K562 (cell line): ENCODE data around the gene DIRAS1. TPM values are rescaled to one million over a fixed set of nuclear protein-coding genes. Genes with fewer than 3 reads are reported as not detected.
A peak's percentile ranks its signal among the peaks of the same experiment; 100 is the strongest.

Experiments used
- ADNP ChIP-seq: fragments of 200-800 bp; sonication (Bioruptor generic); IDR thresholded peaks from 2 replicates; pipeline ENCODE4 v1.6.1; 2016; ENCODE audit warnings: missing genetic modification characterization, missing compliant biosample characterization
- BRCA1 ChIP-seq, 2 experiments: fragments of 450-650 bp in 1 of 2; sonication (generic) in 1 of 2; formaldehyde crosslinking in 1 of 2; IDR thresholded peaks; 2 replicates each; pipeline versions ENCODE4 v1.5.0 to v1.6.1; 2017 to 2020; ENCODE audit warnings: mild to moderate bottlenecking in 1 of 2, missing genetic modification reagents in 1 of 2
- COPS2 ChIP-seq: fragments of 450-650 bp; conservative IDR thresholded peaks from 2 replicates; pipeline ENCODE4 v1.6.1; 2016; ENCODE audit warnings: mild to moderate bottlenecking, moderate library complexity
- FOXM1 ChIP-seq, 2 experiments: fragments of 450-650 bp in 1 of 2; sonication (generic) in 1 of 2; formaldehyde crosslinking in 1 of 2; IDR thresholded peaks; 2 replicates each; pipeline versions ENCODE4 v1.6.1 to v1.9.0; 2017 to 2022; ENCODE audit warnings: low read depth in 2 of 2, mild to moderate bottlenecking in 2 of 2, missing genetic modification reagents in 1 of 2, moderate library complexity in 1 of 2
- GTF2F1 ChIP-seq: IDR thresholded peaks from 2 replicates; pipeline ENCODE4 v1.6.1; 2011; ENCODE audit warnings: low read depth, low read length, improper control_type of control experiment
- HEY1 ChIP-seq: fragments of 250-450 bp; sonication (Bioruptor Pico); IDR thresholded peaks from 2 replicates; pipeline ENCODE4 v1.5.0; 2020; ENCODE audit warnings: mild to moderate bottlenecking, moderate library complexity, borderline replicate concordance
- HMGN3 ChIP-seq: IDR thresholded peaks from 2 replicates; pipeline ENCODE4 v1.6.1; 2011; ENCODE audit warnings: borderline replicate concordance, low read depth, mild to moderate bottlenecking, mixed read lengths, low read length; ENCODE audit not compliant: insufficient read length; ENCODE audit errors: extremely low read depth
- KDM4B ChIP-seq, 2 experiments: fragments of 450-650 bp in 1 of 2; sonication (generic) in 1 of 2; IDR thresholded peaks; 2 replicates each; pipeline ENCODE4 v1.6.1; 2016 to 2017; ENCODE audit warnings: borderline replicate concordance in 2 of 2, antibody characterized with exemption in 1 of 2, low read depth in 1 of 2, mild to moderate bottlenecking in 1 of 2
- KLF16 ChIP-seq: IDR thresholded peaks from 2 replicates; pipeline ENCODE4 v1.6.1; 2016; ENCODE audit warnings: antibody characterized with exemption
- MLX ChIP-seq, 2 experiments: fragments of 450-650 bp in 1 of 2; sonication (generic) in 1 of 2; formaldehyde crosslinking; conservative IDR thresholded peaks; 2 replicates each; pipeline versions ENCODE4 v1.4.0 to v1.8.1; 2020 to 2022; ENCODE audit warnings: mild to moderate bottlenecking in 1 of 2, missing genetic modification reagents in 1 of 2
- NCOA6 ChIP-seq: fragments of 450-650 bp; IDR thresholded peaks from 2 replicates; pipeline ENCODE4 v1.6.1; 2017; ENCODE audit warnings: mild to moderate bottlenecking
- PHB ChIP-seq: fragments of 250-450 bp; sonication (Bioruptor Pico); IDR thresholded peaks from 2 replicates; pipeline ENCODE4 v1.5.0; 2021
- PML ChIP-seq: IDR thresholded peaks from 2 replicates; pipeline ENCODE4 v1.6.1; 2012; ENCODE audit warnings: low read length, inconsistent platforms
- POU5F1 ChIP-seq: fragments of 150-350 bp; IDR thresholded peaks from 2 replicates; pipeline ENCODE4 v1.6.1; 2014; ENCODE audit warnings: borderline replicate concordance, low read length, low read depth, mild to moderate bottlenecking; ENCODE audit not compliant: partially characterized antibody
- PRPF4 ChIP-seq: fragments of 200-400 bp; formaldehyde crosslinking; IDR thresholded peaks from one replicate; pipeline ENCODE4 v1.6.1; 2017; ENCODE audit warnings: low read length, low read depth, mild to moderate bottlenecking; ENCODE audit not compliant: insufficient read depth, poor library complexity, severe bottlenecking
- PTTG1 ChIP-seq: fragments of 450-650 bp; IDR thresholded peaks from 2 replicates; pipeline ENCODE4 v1.6.1; 2016; ENCODE audit warnings: low read depth, mild to moderate bottlenecking, missing genetic modification characterization, missing compliant biosample characterization
- RBFOX2 ChIP-seq: fragments of 200-400 bp; formaldehyde crosslinking; IDR thresholded peaks from 2 replicates; pipeline ENCODE4 v1.6.1; 2017; ENCODE audit warnings: low read depth, mild to moderate bottlenecking, low read length, moderate library complexity
- RUNX1 ChIP-seq: sonication (generic); IDR thresholded peaks from 2 replicates; pipeline ENCODE4 v1.6.1; 2016; ENCODE audit warnings: antibody characterized with exemption, low read depth
- SMARCA4 ChIP-seq: fragments of 450-650 bp; IDR thresholded peaks from 2 replicates; pipeline ENCODE4 v1.6.1; 2016
- ZC3H11A ChIP-seq: IDR thresholded peaks from 2 replicates; pipeline ENCODE4 v1.6.1; 2012; ENCODE audit warnings: low read depth, low read length, improper control_type of control experiment
- ZNF24 ChIP-seq: fragments of 450-650 bp; IDR thresholded peaks from 2 replicates; pipeline ENCODE4 v1.6.1; 2016
- ZNF561 ChIP-seq: fragments of 450-650 bp; formaldehyde crosslinking; conservative IDR thresholded peaks from 2 replicates; pipeline ENCODE4 v1.4.0; 2020; ENCODE audit warnings: mild to moderate bottlenecking, moderate library complexity
- ZNF696 ChIP-seq: fragments of 250-450 bp; sonication (Bioruptor Pico); conservative IDR thresholded peaks from 2 replicates; pipeline ENCODE4 v1.4.0; 2020; ENCODE audit warnings: mild to moderate bottlenecking, moderate library complexity
- ZNF79 ChIP-seq: fragments of 250-450 bp; sonication (Bioruptor Pico); IDR thresholded peaks from 2 replicates; pipeline ENCODE4 v1.4.0; 2020; ENCODE audit warnings: low read depth, mild to moderate bottlenecking, moderate library complexity
- polyA plus RNA-seq, 8 experiments: library from polyadenylated mRNA; depleted of rRNA in 4 of 8; stranded (reverse) in 5 of 8; unstranded in 3 of 8; fragments of >200 nt; fragmentation: Nextera tagmentation in 2 of 8; fragmentation: Illumina TruSeq in 1 of 8; extraction: Ambion mirVana in 2 of 8; extraction: Trizol in 1 of 8; gene quantifications; 2 replicates each; pipeline versions ENCODE4 v1.2.1 to v1.2.3, GENCODE V29; 2011 to 2014; ENCODE audit warnings: inconsistent platforms in 1 of 8, missing spikeins in 1 of 8
- total RNA-seq, 7 experiments: library from RNA; depleted of rRNA in 6 of 7; stranded (reverse); fragments of >200 nt in 6 of 7; fragmentation: Illumina TruSeq in 2 of 7; extraction: Trizol in 2 of 7; gene quantifications; 2 replicates each; pipeline versions ENCODE4 v1.2.1 to v1.2.3, GENCODE V29; 2011 to 2021; ENCODE audit warnings: low replicate concordance in 1 of 7
- TF ChIP-seq, protein P1 (sequence below): IDR thresholded peaks from 2 replicates; pipeline ENCODE4 v1.6.1; 2016; ENCODE audit warnings: missing genetic modification characterization, missing compliant biosample characterization
- TF ChIP-seq, protein P2 (sequence below): fragments of 250-450 bp; sonication (Bioruptor Pico); IDR thresholded peaks from 2 replicates; pipeline ENCODE4 v1.4.0; 2020; ENCODE audit warnings: borderline replicate concordance

Gene DIRAS1
- total and polyA plus RNA-seq, 9 of the 15 experiments (the other 6 are each of a cell fraction or from before 2014, with no cell fraction given), result 0.11 to 12.0 (median 2.9) TPM

DNA sequence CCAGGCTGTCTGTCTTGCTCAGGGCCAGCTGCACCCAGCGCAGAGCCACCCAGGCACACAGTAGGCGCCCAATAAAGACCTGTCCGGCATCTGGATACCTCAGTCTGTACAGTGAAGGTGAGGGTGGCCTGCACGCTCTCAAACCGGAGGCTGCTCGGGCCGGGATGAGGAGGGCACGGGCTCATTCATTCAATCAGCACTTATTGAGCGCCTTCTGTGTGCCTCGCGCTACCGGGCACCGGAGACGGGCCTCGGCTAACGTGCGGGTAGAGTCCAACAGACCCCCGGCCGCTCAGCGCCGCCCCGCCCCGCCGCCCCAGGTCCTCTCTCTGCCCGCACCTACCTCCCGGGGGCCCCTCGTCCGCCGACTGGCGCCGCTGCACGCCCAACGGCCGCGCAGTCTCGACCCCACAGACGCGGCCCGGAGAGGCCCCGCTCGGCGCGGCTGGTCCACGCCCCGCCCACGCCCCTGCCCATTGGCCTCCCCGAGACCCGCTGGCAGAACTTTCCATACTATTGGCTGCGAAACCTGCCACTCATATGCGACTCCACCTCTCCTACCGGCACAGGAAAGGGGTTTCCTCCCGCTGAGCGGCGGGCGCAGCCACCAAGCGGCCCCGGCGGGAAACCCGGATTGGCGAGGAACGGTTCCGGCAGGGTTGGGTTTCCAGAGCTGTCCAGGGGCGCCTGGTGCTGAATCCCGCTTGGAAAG, 18.6 kb upstream of the DIRAS1 start, which contains the start of gene SLC39A3 (continued):
- TF ChIP-seq RBFOX2 (peak; percentile 91), FOXM1 (IDR thresholded peaks at IDR 0.05; ENCODE audit: low read depth) (no peak), FOXM1 (CRISPR knock-in tag; IDR thresholded peaks at IDR 0.05; ENCODE audit: low read depth) (peak; percentile 86), KLF16 (no peak), ZNF79 (0 out of 2 replicates have a peak, but pooled peaks have one; percentile 31), PTTG1 (tag) (no peak), BRCA1 (IDR thresholded peaks at IDR 0.05) (no peak), BRCA1 (CRISPR knock-in tag; IDR thresholded peaks at IDR 0.05) (no peak), HEY1 (CRISPR knock-in tag) (no peak), HMGN3 (peak; percentile 49), MLX (CRISPR knock-in tag; conservative IDR thresholded peaks at IDR 0.05) (peak in 1 of 2 experiments; percentile 89; a peak in 1 of 4 replicates), PML (no peak), ADNP (no peak; the same call in 1 of the 2 replicates), SMARCA4 (0 out of 2 replicates have a peak, but pooled peaks have one; percentile 33), ZC3H11A (peak; percentile 86; the same call in 1 of the 2 replicates), ZNF24 (peak; percentile 76), PHB (no peak), COPS2 (no peak), ZNF696 (CRISPR knock-in tag) (no peak), PRPF4 (no peak), ZNF561 (no peak), POU5F1 (no peak), GTF2F1 (no peak), RUNX1 (no peak), NCOA6 (no peak), KDM4B (IDR thresholded peaks at IDR 0.05; ENCODE audit: borderline replicate concordance in 2 of 2, low read depth in 1 of 2) (0 out of 4 replicates have a peak, but pooled peaks of 1 of the 2 experiments have one; percentile 68)
- TF ChIP-seq, protein P1, sequence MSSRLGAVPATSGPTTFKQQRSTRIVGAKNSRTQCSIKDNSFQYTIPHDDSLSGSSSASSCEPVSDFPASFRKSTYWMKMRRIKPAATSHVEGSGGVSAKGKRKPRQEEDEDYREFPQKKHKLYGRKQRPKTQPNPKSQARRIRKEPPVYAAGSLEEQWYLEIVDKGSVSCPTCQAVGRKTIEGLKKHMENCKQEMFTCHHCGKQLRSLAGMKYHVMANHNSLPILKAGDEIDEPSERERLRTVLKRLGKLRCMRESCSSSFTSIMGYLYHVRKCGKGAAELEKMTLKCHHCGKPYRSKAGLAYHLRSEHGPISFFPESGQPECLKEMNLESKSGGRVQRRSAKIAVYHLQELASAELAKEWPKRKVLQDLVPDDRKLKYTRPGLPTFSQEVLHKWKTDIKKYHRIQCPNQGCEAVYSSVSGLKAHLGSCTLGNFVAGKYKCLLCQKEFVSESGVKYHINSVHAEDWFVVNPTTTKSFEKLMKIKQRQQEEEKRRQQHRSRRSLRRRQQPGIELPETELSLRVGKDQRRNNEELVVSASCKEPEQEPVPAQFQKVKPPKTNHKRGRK (tag), result no peak
- TF ChIP-seq, protein P2, sequence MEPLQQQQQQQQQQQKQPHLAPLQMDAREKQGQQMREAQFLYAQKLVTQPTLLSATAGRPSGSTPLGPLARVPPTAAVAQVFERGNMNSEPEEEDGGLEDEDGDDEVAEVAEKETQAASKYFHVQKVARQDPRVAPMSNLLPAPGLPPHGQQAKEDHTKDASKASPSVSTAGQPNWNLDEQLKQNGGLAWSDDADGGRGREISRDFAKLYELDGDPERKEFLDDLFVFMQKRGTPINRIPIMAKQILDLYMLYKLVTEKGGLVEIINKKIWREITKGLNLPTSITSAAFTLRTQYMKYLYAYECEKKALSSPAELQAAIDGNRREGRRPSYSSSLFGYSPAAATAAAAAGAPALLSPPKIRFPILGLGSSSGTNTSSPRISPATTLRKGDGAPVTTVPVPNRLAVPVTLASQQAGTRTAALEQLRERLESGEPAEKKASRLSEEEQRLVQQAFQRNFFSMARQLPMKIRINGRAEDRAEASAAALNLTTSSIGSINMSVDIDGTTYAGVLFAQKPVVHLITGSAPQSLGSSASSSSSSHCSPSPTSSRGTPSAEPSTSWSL (CRISPR knock-in tag), result no peak
